GM12873 (cell line): Measurements from ENCODE around the gene PDE8B.

Experiments
- TF ChIP-seq, protein P1 (sequence below): IDR thresholded peaks from 2 replicates; pipeline ENCODE4 v1.5.1; 2012; ENCODE audit warnings: low read depth, mild to moderate bottlenecking, moderate library complexity, low read length, control low read depth; ENCODE audit not compliant: insufficient read depth; ENCODE audit errors: missing control alignments

Gene PDE8B

DNA sequence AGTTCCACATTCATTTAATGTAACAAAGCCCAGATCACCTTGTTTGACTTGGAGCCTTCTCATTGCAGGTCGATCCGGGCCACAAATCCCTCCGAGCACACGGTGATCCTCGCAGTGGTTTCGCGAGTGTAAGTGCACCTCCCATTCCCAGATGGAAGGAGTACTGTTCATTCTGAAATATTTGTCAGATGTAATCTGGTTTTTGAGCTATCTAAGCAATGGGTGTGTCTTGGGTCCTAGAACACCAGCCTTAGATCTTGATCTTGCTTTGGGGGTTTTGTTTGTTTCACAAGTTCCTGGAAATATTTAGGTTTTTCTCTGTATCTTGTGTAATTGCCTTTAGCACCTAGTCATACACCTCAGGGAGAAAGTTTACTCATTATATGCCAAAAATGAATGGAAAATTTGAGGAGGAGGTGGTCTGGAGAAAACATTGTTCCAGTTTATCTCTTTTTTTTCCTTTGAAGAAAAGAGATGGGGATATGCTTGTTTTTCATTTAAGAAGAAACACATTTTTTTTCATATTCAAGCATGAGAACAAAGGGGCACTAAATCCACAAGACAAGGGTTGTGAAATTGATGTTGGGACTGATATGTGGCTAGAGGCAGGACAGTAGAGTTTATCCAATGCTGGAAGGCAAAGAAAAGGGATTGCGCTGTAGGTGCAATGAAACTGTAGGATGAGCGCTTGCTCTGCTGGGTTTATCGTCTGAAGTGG lies 118.6 kb downstream of the PDE8B start:
- TF ChIP-seq, protein P1, sequence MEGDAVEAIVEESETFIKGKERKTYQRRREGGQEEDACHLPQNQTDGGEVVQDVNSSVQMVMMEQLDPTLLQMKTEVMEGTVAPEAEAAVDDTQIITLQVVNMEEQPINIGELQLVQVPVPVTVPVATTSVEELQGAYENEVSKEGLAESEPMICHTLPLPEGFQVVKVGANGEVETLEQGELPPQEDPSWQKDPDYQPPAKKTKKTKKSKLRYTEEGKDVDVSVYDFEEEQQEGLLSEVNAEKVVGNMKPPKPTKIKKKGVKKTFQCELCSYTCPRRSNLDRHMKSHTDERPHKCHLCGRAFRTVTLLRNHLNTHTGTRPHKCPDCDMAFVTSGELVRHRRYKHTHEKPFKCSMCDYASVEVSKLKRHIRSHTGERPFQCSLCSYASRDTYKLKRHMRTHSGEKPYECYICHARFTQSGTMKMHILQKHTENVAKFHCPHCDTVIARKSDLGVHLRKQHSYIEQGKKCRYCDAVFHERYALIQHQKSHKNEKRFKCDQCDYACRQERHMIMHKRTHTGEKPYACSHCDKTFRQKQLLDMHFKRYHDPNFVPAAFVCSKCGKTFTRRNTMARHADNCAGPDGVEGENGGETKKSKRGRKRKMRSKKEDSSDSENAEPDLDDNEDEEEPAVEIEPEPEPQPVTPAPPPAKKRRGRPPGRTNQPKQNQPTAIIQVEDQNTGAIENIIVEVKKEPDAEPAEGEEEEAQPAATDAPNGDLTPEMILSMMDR = no peak

DNA sequence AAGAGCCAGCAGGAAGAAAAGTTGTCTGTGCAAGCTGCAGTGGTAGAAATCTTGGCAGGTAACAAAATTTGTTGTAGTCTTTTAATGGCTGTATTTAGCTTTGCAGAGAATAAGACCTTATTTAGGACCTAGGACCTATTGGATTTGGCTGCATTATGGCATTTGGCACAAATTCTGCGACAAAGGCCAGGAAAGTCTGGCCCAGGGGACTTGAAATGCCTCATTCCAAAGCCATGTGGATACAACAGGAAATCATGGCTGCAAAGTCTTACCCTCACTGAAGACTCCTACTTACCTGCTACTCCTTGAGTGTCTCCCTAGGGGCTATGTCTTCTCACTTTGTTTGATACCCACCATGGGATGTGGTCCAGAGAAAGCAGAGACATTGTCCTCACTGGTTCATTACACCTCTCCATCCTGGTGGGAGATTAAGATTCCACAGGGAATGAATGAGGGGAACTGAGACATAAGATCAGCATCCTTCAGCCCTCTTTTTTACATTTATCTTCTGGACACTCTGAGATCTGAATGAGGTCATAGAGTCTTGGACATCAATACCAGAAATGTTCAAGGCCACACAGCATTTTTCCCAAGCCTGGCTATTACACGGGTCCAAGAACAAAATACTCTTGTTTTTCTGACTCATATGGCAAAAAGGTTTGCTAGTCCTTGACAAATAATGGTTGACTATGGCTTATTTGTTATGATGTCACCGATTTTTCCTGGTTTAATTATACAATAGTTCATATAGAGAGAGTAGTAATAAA lies 119.4 kb downstream of the PDE8B start:
- TF ChIP-seq, protein P1 = no peak

DNA sequence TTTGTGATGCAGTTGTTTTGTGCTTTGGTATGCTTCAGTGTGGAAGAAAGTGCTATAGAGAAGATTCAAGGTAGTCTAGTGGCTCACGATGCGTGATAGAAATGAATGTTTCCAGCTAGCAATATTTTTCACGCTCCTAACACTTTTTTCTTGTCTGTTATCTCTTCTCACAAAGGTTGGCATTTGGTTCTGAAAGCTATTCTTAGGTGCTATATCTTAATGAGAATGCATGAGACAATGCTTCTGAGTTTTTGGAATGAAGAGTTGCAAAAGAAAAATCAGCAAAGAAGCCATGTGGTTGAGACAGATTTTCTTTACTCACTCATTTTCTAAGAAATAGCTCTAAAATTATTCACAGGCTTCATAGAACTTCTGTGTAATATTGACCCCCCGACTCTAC lies 122.6 kb downstream of the PDE8B start:
- TF ChIP-seq, protein P1 = no peak

DNA sequence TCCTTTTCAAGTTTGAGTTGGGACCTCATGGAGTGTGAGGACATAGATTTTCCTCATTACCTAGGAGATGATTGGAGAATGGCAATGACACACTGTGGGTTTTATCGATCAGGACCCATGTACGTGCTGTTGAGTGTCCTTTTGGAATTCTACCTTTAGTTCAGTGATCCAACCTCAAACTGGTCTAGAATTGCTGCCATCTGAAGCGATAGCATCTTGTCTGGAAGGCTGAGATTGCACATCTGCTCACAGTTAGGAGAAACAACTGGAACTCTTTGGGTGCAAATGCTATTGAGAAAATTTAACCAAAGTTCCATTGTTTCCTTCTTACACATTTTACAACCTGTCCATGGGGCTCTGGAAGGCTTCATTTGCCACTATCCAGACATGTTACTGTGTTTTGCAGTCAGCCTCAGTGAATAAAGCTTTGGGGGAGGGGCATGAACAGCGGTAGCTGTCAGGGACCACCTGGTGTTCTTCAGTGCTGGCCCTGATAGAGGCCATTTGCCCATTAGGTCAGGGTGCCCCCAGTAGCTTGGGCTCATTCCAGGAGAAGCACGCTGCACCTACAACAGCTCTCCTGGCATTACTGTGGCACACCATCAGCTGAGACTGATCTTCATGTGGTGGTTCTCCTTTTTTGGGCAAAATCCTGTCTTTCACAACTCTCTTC lies 123.1 kb downstream of the PDE8B start:
- TF ChIP-seq, protein P1 = no peak

DNA sequence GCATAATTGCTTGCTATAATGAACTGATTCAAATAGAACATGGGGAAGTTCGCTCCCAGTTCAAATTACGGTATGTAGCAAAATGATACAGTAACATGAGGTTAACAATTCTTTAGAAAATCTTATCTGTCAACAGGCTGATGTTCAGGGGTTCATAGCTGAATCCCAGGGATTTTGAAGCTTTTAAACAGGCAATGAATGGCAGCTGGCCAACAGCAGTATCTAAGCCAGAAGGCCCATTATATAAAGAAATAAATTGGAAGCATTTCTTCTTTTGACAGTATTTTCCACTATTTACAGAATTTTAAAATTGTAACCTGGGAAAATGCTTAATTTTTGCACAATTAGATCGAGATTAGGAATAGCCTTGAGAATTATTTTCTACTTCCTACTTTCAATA lies 126.8 kb downstream of the PDE8B start:
- TF ChIP-seq, protein P1 = no peak

DNA sequence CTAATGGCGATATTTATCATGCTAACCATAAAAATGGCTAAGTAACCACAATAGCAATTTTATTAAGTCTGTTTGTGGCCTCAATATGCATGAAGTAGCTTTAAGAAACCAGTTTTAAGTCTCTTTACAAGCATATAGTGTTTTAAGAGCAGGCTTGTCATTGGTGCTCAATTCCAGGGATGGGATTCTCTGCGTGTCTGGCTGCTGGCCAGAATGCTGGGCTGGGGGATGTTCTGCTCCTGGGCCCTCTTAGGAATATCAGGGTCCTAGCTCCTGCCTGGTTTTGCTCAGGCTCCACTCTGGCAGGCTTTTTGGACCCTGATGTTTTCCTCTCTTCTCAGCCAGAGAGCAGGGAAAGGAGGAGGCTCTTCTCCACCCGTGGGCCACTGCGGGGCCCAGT lies 127.2 kb downstream of the PDE8B start:
- TF ChIP-seq, protein P1 = no peak

DNA sequence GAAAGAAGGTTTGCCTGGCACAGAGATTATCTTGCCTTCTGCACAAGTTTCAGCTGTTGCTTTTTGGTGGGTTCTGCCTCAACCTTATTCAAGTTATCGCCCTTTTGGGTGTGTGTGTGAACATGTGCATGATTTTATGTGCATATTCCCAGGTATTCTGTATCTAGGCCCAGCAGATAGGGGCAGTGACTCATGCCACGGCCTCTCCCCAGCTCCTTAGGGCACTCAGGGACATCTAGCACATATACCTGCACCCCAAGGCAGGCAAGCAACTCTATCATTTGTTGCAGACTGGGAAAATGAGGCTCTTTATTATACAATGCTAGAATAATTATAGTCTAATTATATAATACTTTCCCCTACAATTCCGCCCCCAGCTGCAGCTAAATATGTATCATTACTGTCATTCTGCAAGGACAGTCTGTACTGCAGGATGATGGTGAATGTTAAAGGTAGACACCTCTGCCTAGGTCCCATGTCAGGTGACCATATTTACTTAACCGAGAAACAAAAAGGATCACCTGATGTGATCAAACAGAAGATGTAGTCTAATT lies 128.9 kb downstream of the PDE8B start:
- TF ChIP-seq, protein P1 = no peak
